ENCODE results near the gene SLC8A1. TPM values are rescaled to one million over a fixed set of nuclear protein-coding genes. Genes with fewer than 3 reads are reported as not detected.

SLC8A1 gene
- total RNA-seq, 1 experiment from 2014 or later, result 1.7 TPM

DNA sequence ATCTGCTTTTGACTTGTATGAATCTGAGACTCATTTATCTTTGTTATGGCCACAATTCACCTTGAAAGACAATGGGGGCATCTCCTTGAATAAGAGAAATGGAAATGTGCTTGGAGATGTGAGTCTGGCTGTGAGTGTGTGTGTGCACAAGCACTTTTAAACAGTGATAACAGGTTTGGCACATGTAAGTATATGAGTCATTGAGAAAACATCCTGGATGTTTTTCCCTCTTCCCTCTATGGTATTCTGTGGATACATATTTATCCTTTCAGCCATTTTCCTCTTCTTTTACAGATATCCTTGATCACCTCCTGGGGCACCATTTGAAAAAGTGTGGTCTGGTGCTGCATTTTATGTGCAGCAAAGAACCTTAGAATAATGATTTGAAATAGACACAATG is 355.5 kb downstream of the SLC8A1 start:
- Histone ChIP-seq H3K14ac (ENCODE audit: insufficient read depth, low read length) (no peak overlapping the region), H3K9ac (ENCODE audit: extremely low read depth, insufficient read length, low read length) (no peak overlapping the region), H2AK5ac (ENCODE audit: insufficient read length, low read length) (no peak overlapping the region), H3K9me3 (ENCODE audit: control insufficient read depth, low read depth, low read length) (no peaks in the 10 kb centered on the region), H3K79me1 (ENCODE audit: insufficient read depth, low read depth, low read length, poor library complexity, severe bottlenecking) (no peaks in the 10 kb centered on the region), H3K79me2 (ENCODE audit: insufficient read depth, low read length) (no peaks in the 10 kb centered on the region), H2AFZ (ENCODE audit: low read length) (no peak overlapping the region), H3K27me3 (ENCODE audit: insufficient read depth, low read length) (no peaks in the 10 kb centered on the region), H3K27ac (ENCODE audit: insufficient read length, low read depth, low read length) (no peak overlapping the region), H3K18ac (ENCODE audit: insufficient read length, low read depth, low read length) (no peak overlapping the region), H2BK5ac (ENCODE audit: insufficient read length, low read length) (no peak overlapping the region), H4K20me1 (ENCODE audit: control insufficient read depth, insufficient read depth, insufficient read length) (no peaks in the 10 kb centered on the region), H2BK12ac (ENCODE audit: insufficient read length, low read depth, low read length) (no peak overlapping the region), H3K23ac (ENCODE audit: insufficient read length, low read depth, low read length) (no peak overlapping the region), H3K23me2 (ENCODE audit: insufficient read length, low read depth, low read length, poor library complexity, severe bottlenecking) (no peaks in the 10 kb centered on the region), H2BK15ac (ENCODE audit: low read depth, low read length) (no peak overlapping the region), H3K4me1 (ENCODE audit: insufficient read depth, low read length) (no peaks in the 10 kb centered on the region; the same call in 1 of the 2 replicates), H3K56ac (ENCODE audit: insufficient read length, low read depth, low read length) (no peak overlapping the region), H3T11ph (ENCODE audit: low read length) (no peak overlapping the region), H3K4ac (ENCODE audit: low read depth, low read length) (no peak overlapping the region), H4K8ac (replicated peaks; ENCODE audit: insufficient read length, low read depth, low read length) (no peak overlapping the region), H4K91ac (ENCODE audit: insufficient read length, low read depth, low read length) (no peak overlapping the region), H3K4me2 (ENCODE audit: insufficient read depth, insufficient read length, low read length) (no peak overlapping the region), H2BK120ac (ENCODE audit: low read depth, low read length, poor library complexity, severe bottlenecking) (no peak overlapping the region), H2BK20ac (ENCODE audit: low read depth, low read length, poor library complexity, severe bottlenecking) (no peak overlapping the region), H4K5ac (ENCODE audit: insufficient read length, low read depth, low read length) (no peak overlapping the region)
- Mint-ChIP-seq H3K36me3 (ENCODE audit: insufficient read depth in 1 of 3, low read depth in 3 of 3) (no peaks in the 10 kb centered on the region), H3K4me3 (no peak overlapping the region), H3K9me3 (no peaks in the 10 kb centered on the region), H3K27ac (no peak overlapping the region), H3K27me3 (ENCODE audit: low read depth) (no peaks in the 10 kb centered on the region), H3K4me1 (peaks cover 14 to 25% of the 10 kb centered on the region in 2 experiments)
- TF ChIP-seq, protein P1, sequence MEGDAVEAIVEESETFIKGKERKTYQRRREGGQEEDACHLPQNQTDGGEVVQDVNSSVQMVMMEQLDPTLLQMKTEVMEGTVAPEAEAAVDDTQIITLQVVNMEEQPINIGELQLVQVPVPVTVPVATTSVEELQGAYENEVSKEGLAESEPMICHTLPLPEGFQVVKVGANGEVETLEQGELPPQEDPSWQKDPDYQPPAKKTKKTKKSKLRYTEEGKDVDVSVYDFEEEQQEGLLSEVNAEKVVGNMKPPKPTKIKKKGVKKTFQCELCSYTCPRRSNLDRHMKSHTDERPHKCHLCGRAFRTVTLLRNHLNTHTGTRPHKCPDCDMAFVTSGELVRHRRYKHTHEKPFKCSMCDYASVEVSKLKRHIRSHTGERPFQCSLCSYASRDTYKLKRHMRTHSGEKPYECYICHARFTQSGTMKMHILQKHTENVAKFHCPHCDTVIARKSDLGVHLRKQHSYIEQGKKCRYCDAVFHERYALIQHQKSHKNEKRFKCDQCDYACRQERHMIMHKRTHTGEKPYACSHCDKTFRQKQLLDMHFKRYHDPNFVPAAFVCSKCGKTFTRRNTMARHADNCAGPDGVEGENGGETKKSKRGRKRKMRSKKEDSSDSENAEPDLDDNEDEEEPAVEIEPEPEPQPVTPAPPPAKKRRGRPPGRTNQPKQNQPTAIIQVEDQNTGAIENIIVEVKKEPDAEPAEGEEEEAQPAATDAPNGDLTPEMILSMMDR (conservative IDR thresholded peaks at IDR 0.05), result no peak
- no peak for DNase-seq

All from H9 (cell line).